Measurements from ENCODE around the gene LTK.

The LTK gene

GRCh38 chr15:41507820-41508290 lies 5.8 kb downstream of the LTK start:
- TF ChIP-seq, protein P1, sequence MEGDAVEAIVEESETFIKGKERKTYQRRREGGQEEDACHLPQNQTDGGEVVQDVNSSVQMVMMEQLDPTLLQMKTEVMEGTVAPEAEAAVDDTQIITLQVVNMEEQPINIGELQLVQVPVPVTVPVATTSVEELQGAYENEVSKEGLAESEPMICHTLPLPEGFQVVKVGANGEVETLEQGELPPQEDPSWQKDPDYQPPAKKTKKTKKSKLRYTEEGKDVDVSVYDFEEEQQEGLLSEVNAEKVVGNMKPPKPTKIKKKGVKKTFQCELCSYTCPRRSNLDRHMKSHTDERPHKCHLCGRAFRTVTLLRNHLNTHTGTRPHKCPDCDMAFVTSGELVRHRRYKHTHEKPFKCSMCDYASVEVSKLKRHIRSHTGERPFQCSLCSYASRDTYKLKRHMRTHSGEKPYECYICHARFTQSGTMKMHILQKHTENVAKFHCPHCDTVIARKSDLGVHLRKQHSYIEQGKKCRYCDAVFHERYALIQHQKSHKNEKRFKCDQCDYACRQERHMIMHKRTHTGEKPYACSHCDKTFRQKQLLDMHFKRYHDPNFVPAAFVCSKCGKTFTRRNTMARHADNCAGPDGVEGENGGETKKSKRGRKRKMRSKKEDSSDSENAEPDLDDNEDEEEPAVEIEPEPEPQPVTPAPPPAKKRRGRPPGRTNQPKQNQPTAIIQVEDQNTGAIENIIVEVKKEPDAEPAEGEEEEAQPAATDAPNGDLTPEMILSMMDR (IDR thresholded peaks at IDR 0.05; ENCODE audit: low read depth, low read length), result no peak
- Histone ChIP-seq H3K36me3 (no peaks in the 10 kb centered on the region), H3K27ac (no peak overlapping the region), H3K4me3 (ENCODE audit: low read depth, low read length) (no peak overlapping the region), H3K27me3 (ENCODE audit: insufficient read depth, low read depth, severe bottlenecking) (no peaks in the 10 kb centered on the region), H3K9me3 (ENCODE audit: severe bottlenecking) (no peaks in the 10 kb centered on the region)
- DNase-seq, result no peak

DNA sequence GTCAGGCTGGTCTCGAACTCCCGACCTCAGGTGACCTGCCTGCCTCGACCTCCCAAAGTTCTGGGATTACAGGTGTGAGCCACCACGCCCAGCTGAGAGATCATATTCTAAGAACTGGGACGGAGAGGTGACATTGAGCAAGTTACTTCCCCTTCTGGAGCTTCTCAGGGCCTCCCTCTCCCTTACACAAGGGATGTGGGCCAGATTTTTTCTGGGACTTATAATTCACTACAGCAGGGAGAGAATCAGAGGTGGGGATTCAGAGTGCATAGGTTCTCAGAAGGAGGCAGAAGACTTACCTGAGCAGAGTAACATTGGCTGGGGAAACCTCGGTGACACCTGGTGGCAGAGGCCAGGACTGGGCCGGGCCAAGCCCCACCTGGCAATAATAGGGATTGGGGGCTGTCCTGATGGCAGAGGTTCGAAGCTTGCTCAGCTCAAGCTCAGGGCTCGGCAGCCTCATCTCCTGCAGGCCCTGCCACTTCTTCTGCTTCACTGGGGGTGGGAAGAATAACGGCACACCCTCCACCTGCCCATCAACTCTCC lies 6.8 kb downstream of the LTK start:
- DNase-seq, result peak; percentile 34
- no peaks in the 10 kb centered on the region for H3K27me3 ChIP-seq (ENCODE audit: insufficient read depth, low read depth, severe bottlenecking)
- H3K27ac ChIP-seq, result no peak overlapping the region
- no peak overlapping the region for H3K4me3 ChIP-seq (ENCODE audit: low read depth, low read length)
- no peaks in the 10 kb centered on the region for H3K36me3 ChIP-seq
- no peaks in the 10 kb centered on the region for H3K9me3 ChIP-seq (ENCODE audit: severe bottlenecking)
- TF ChIP-seq, protein P1 (IDR thresholded peaks at IDR 0.05; ENCODE audit: low read depth, low read length), result peak; percentile 53

DNA sequence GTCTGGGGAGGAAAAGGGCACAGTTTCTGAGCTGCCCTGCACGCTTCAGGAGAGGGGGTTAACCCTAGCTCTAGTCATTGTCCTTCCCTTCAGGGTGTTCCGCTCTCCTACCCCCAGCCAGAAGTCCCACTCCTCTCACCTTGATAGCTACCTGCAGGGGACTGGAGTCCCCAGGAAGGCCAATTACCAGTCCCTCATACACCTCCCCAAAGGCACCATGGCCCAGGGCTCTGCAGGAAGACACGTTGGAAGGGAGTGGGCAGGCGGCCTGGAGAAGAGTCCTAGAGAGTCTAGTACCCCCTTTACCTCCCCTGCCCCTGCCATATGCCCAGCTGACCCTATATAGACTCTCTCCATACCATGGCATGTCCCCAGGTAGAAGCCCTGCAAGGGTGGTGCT lies 7.9 kb downstream of the LTK start:
- Histone ChIP-seq H3K27ac (no peak overlapping the region), H3K36me3 (no peaks in the 10 kb centered on the region), H3K9me3 (ENCODE audit: severe bottlenecking) (no peaks in the 10 kb centered on the region), H3K27me3 (ENCODE audit: insufficient read depth, low read depth, severe bottlenecking) (no peaks in the 10 kb centered on the region), H3K4me3 (ENCODE audit: low read depth, low read length) (no peak overlapping the region)
- TF ChIP-seq, protein P1 (IDR thresholded peaks at IDR 0.05; ENCODE audit: low read depth, low read length), result no peak
- no peak for DNase-seq

DNA sequence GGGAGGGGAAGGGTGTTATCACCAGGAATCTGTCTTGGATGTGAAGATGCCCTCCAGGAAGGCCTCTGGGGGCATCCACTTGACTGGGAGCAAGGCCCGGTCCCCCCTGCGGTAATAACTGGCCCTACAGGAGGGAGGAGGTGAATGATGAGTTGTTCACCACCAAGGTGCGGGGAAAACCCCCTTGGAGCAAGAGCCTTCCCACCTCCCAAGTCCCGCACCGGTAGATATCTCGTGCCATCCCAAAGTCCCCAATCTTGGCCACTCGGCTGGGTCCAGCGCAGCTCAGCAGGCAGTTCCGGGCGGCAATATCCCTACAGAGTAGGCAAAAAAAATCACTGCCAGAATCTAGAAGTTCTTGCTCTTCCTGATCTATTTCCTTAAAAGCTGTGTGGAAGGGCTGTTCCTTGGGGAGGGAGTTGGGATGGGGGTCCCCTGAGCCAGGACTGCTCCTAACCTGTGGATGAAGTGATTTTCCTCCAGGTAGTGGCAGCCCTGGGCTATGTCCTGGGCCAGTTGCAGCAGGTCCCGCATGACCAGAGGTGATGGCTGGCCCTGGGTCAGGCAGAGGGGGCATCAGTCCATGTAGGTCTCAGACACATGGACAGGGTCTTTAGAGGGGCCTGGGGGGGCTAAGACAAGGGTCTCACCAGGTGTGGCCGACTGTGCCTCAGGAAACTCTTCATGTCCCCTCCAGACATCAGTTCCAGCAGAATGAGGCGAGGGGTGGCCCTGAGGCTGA lies 8.7 kb downstream of the LTK start:
- no peaks in the 10 kb centered on the region for H3K9me3 ChIP-seq (ENCODE audit: severe bottlenecking)
- no peaks in the 10 kb centered on the region for H3K36me3 ChIP-seq
- H3K4me3 ChIP-seq (ENCODE audit: low read depth, low read length), result no peak overlapping the region
- TF ChIP-seq, protein P1 (IDR thresholded peaks at IDR 0.05; ENCODE audit: low read depth, low read length), result no peak
- no peak overlapping the region for H3K27ac ChIP-seq
- DNase-seq, result no peak
- H3K27me3 ChIP-seq (ENCODE audit: insufficient read depth, low read depth, severe bottlenecking), result no peaks in the 10 kb centered on the region

GRCh38 chr15:41503669-41504010 lies 10.0 kb downstream of the LTK start:
- Histone ChIP-seq H3K36me3 (no peaks in the 10 kb centered on the region), H3K9me3 (ENCODE audit: severe bottlenecking) (no peaks in the 10 kb centered on the region), H3K27ac (no peak overlapping the region), H3K4me3 (ENCODE audit: low read depth, low read length) (no peak overlapping the region), H3K27me3 (ENCODE audit: insufficient read depth, low read depth, severe bottlenecking) (no peaks in the 10 kb centered on the region)
- DNase-seq, result no peak
- TF ChIP-seq, protein P1 (IDR thresholded peaks at IDR 0.05; ENCODE audit: low read depth, low read length), result no peak
